ENCODE results near the gene FAM43A. TPM values are rescaled to one million over a fixed set of nuclear protein-coding genes. Genes with fewer than 3 reads are reported as not detected.

Gene FAM43A
- total RNA-seq, 1 donor from 2014 or later, result 39.9 TPM

GRCh38 chr3:194727435-194728128 is 41.9 kb downstream of the FAM43A start:
- intact Hi-C loops (cut with DNase I), result no loop called here
- DNase-seq (ENCODE audit: low spot score) (no peak), ATAC-seq (no peak)

GRCh38 chr3:194728986-194729385 is 43.3 kb downstream of the FAM43A start:
- intact Hi-C loops (cut with DNase I), result no loop called here
- no peak for DNase-seq (ENCODE audit: low spot score)
- ATAC-seq, result no peak

GRCh38 chr3:194730365-194730764 is 44.7 kb downstream of the FAM43A start:
- intact Hi-C loops (cut with DNase I), result no loop called here
- DNase-seq (ENCODE audit: low spot score), result no peak
- no peak for ATAC-seq

- intact Hi-C loops (cut with DNase I), result no loop called here
- DNase-seq (ENCODE audit: low spot score) (no peak), ATAC-seq (no peak)
These were observed 45.9 kb downstream of the FAM43A start for GRCh38 chr3:194731506-194732073.

- ATAC-seq (no peak), DNase-seq (ENCODE audit: low spot score) (no peak)
- intact Hi-C loops (cut with DNase I), result no loop called here
These were observed 46.9 kb downstream of the FAM43A start for GRCh38 chr3:194732617-194733016.

GRCh38 chr3:194736277-194736895 is 50.7 kb downstream of the FAM43A start:
- DNase-seq (ENCODE audit: low spot score) (no peak), ATAC-seq (no peak)
- intact Hi-C loops (cut with DNase I), result no loop called here

- intact Hi-C loops (cut with DNase I), result no loop called here
- DNase-seq (ENCODE audit: low spot score), result no peak
- no peak for ATAC-seq
These were observed 51.4 kb downstream of the FAM43A start for GRCh38 chr3:194736896-194737600.

Other genes with a start within 250 kb of the FAM43A start
- 124 TPM for gene ATP13A3, start 198.9 kb upstream of the FAM43A start, total RNA-seq
- gene TMEM44, start 52.5 kb upstream of the FAM43A start, total RNA-seq, result 29.9 TPM
- gene LSG1, start 13.7 kb upstream of the FAM43A start, total RNA-seq, result 33.8 TPM

All from sciatic nerve (tissue), 2 donors.